Omental fat pad (tissue), 4 donors: ENCODE data around the gene FNIP2. TPM values are rescaled to one million over a fixed set of nuclear protein-coding genes. Genes with fewer than 3 reads are reported as not detected.

Experiments used
- ATAC-seq: fragments of 150-250 bp; one replicate; pipeline ENCODE4 v1.9.1; 2016; ENCODE audit warnings: mild to moderate bottlenecking, moderate library complexity; ENCODE audit not compliant: low FRiP score
- DNase-seq: peaks from one replicate; pipeline ENCODE4 v3.0.0-alpha.2; 2019; ENCODE audit warnings: low spot score
- CTCF ChIP-seq, 3 donors: fragments of 450-650 bp; IDR thresholded peaks; one replicate each; pipeline ENCODE4 v1.5.1; 2016 to 2017; ENCODE audit warnings: antibody characterized with exemption in 3 of 3, mild to moderate bottlenecking in 3 of 3, moderate library complexity in 2 of 3
- total RNA-seq, 4 donors: library from RNA; depleted of rRNA; stranded (reverse); fragments of >200 nt; gene quantifications; one replicate each; pipeline ENCODE4 v1.1.0, GENCODE V29; 2016

Gene FNIP2
- total RNA-seq, 4 donors from 2014 or later, result 56.4 to 125 (median 73.4) TPM

- no peak for ATAC-seq
- no peak for TF ChIP-seq CTCF (IDR thresholded peaks at IDR 0.05)
Measured at GRCh38 chr4:158812133-158812532, 43.3 kb downstream of the FNIP2 start.

GRCh38 chr4:158812543-158812942 lies 43.7 kb downstream of the FNIP2 start:
- no peak for TF ChIP-seq CTCF (IDR thresholded peaks at IDR 0.05)
- DNase-seq, result no peak
- ATAC-seq, result no peak

More at GRCh38 chr4:158812133-158812532, 43.3 kb downstream of the FNIP2 start:
- DNase-seq, result no peak

GRCh38 chr4:158813113-158813512 lies 44.3 kb downstream of the FNIP2 start:
- TF ChIP-seq CTCF (IDR thresholded peaks at IDR 0.05), result no peak
- DNase-seq (no peak), ATAC-seq (no peak)

GRCh38 chr4:158814207-158814606 lies 45.4 kb downstream of the FNIP2 start:
- no peak for ATAC-seq
- DNase-seq, result no peak
- no peak for TF ChIP-seq CTCF (IDR thresholded peaks at IDR 0.05)

- ATAC-seq, result no peak
- no peak for TF ChIP-seq CTCF (IDR thresholded peaks at IDR 0.05)
- no peak for DNase-seq
Measured at GRCh38 chr4:158814636-158815330, 46.0 kb downstream of the FNIP2 start.

GRCh38 chr4:158816955-158817354 lies 48.1 kb downstream of the FNIP2 start:
- TF ChIP-seq CTCF (IDR thresholded peaks at IDR 0.05), result no peak
- ATAC-seq (no peak), DNase-seq (no peak)

- no peak for TF ChIP-seq CTCF (IDR thresholded peaks at IDR 0.05)
- DNase-seq (no peak), ATAC-seq (no peak)
Measured at GRCh38 chr4:158817562-158818296, 48.9 kb downstream of the FNIP2 start.
